Nephron progenitor cell (in vitro differentiated cells): ENCODE results near the gene OST4.

Experiments used
- DNase-seq: peaks from one replicate; pipeline ENCODE4 v3.0.0; 2021
- H3K27ac Mint-ChIP-seq: 2 replicates; pipeline ENCODE4 v1.8.0; 2021; ENCODE audit warnings: mild to moderate bottlenecking, moderate library complexity, mixed read lengths
- H3K27me3 Mint-ChIP-seq: 2 replicates; pipeline ENCODE4 v1.8.0; 2021; ENCODE audit warnings: mild to moderate bottlenecking, low read depth, mixed read lengths; ENCODE audit not compliant: poor library complexity
- H3K36me3 Mint-ChIP-seq: 2 replicates; pipeline ENCODE4 v1.8.0; 2021; ENCODE audit warnings: low read depth, mixed read lengths
- H3K4me1 Mint-ChIP-seq: 2 replicates; pipeline ENCODE4 v1.8.0; 2021; ENCODE audit warnings: mixed read lengths
- H3K4me3 Mint-ChIP-seq: 2 replicates; pipeline ENCODE4 v1.8.0; 2021; ENCODE audit warnings: mild to moderate bottlenecking, moderate library complexity, mixed read lengths
- H3K9me3 Mint-ChIP-seq: 2 replicates; pipeline ENCODE4 v1.8.0; 2021; ENCODE audit warnings: mild to moderate bottlenecking, moderate library complexity, mixed read lengths
- TF ChIP-seq, protein P1 (sequence below): fragments of 200-600 bp; sonication (generic); IDR thresholded peaks from 2 replicates; pipeline ENCODE4 v1.5.0; 2021; ENCODE audit warnings: antibody characterized with exemption

Gene OST4

GRCh38 chr2:27059141-27059820 is 12.2 kb downstream of the OST4 start:
- no peaks in the 10 kb centered on the region for H3K9me3 Mint-ChIP-seq
- H3K4me1 Mint-ChIP-seq: no peaks in the 10 kb centered on the region

DNA sequence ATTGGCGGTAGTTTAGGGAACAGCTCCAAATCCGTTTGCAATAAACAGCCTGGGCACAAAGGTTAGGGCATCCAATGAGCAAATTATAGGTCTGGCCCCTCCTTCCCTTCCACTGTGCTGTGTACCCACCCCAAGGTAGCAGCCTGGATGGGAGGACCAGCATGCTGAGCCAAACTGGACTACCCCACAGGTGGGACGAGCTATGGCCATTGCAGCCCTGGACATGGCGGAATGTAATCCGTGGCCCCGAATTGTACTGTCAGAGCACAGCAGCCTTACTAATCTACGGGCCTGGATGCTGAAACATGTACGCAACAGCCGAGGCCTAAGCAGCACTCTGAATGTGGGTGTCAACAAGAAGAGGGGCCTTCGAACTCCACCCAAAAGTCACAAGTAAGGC is 13.2 kb downstream of the OST4 start:
- Mint-ChIP-seq H3K9me3 (no peaks in the 10 kb centered on the region), H3K36me3 (peaks cover 61% of the 10 kb centered on the region), H3K27me3 (no peaks in the 10 kb centered on the region), H3K4me3 (no peak overlapping the region), H3K4me1 (peaks cover 2% of the 10 kb centered on the region), H3K27ac (no peak overlapping the region)
- no peak for DNase-seq
- TF ChIP-seq, protein P1, sequence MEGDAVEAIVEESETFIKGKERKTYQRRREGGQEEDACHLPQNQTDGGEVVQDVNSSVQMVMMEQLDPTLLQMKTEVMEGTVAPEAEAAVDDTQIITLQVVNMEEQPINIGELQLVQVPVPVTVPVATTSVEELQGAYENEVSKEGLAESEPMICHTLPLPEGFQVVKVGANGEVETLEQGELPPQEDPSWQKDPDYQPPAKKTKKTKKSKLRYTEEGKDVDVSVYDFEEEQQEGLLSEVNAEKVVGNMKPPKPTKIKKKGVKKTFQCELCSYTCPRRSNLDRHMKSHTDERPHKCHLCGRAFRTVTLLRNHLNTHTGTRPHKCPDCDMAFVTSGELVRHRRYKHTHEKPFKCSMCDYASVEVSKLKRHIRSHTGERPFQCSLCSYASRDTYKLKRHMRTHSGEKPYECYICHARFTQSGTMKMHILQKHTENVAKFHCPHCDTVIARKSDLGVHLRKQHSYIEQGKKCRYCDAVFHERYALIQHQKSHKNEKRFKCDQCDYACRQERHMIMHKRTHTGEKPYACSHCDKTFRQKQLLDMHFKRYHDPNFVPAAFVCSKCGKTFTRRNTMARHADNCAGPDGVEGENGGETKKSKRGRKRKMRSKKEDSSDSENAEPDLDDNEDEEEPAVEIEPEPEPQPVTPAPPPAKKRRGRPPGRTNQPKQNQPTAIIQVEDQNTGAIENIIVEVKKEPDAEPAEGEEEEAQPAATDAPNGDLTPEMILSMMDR: no peak

More at GRCh38 chr2:27059141-27059820, 12.2 kb downstream of the OST4 start:
- no peaks in the 10 kb centered on the region for H3K27me3 Mint-ChIP-seq
- TF ChIP-seq, protein P1: no peak
- peak overlapping the region; percentile 48 for H3K27ac Mint-ChIP-seq
- H3K36me3 Mint-ChIP-seq: peaks cover 62% of the 10 kb centered on the region
- DNase-seq: no peak
- no peak overlapping the region for H3K4me3 Mint-ChIP-seq

DNA sequence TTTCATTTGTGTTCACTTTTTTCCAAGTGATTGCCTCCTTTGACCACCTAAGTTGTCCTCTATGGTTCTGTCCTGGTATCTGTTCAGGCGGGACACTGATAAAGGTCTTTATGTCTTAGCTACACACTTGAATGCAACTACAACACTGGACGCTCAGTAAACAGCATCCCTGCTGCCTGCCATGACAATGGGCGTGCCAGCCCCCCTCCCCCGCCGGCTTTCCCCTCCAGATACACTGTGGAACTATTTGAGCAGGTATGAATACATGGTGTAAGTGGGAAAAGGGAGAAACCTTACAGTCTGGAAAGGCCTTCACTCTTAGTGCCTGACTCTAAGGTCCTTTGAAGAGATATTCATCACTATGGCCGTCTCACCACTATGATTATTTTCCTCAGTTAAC is 14.3 kb downstream of the OST4 start:
- H3K27ac Mint-ChIP-seq: no peak overlapping the region
- H3K4me1 Mint-ChIP-seq: peaks cover 11% of the 10 kb centered on the region
- H3K36me3 Mint-ChIP-seq: peaks cover 55% of the 10 kb centered on the region
- no peak overlapping the region for H3K4me3 Mint-ChIP-seq
- no peaks in the 10 kb centered on the region for H3K9me3 Mint-ChIP-seq
- H3K27me3 Mint-ChIP-seq: no peaks in the 10 kb centered on the region
- no peak for DNase-seq
- TF ChIP-seq, protein P1: no peak

GRCh38 chr2:27054721-27055120 is 16.7 kb downstream of the OST4 start:
- Mint-ChIP-seq H3K4me1 (peaks cover 15% of the 10 kb centered on the region), H3K27ac (no peak overlapping the region), H3K9me3 (peaks cover 7% of the 10 kb centered on the region), H3K4me3 (no peak overlapping the region), H3K36me3 (peaks cover 48% of the 10 kb centered on the region), H3K27me3 (peaks cover 14% of the 10 kb centered on the region)
- TF ChIP-seq, protein P1: no peak
- DNase-seq: no peak

- peaks cover 39% of the 10 kb centered on the region for H3K36me3 Mint-ChIP-seq
- TF ChIP-seq, protein P1: no peak
- H3K27ac Mint-ChIP-seq: no peak overlapping the region
- no peak overlapping the region for H3K4me3 Mint-ChIP-seq
- peaks cover 7% of the 10 kb centered on the region for H3K9me3 Mint-ChIP-seq
- H3K4me1 Mint-ChIP-seq: peaks cover 22% of the 10 kb centered on the region
- peaks cover 14% of the 10 kb centered on the region for H3K27me3 Mint-ChIP-seq
- DNase-seq: no peak
Measured at GRCh38 chr2:27053776-27054175, 17.7 kb downstream of the OST4 start.

- peak overlapping the region; percentile 94 for H3K4me3 Mint-ChIP-seq
- TF ChIP-seq, protein P1: no peak
- peaks cover 22% of the 10 kb centered on the region for H3K4me1 Mint-ChIP-seq
- H3K27me3 Mint-ChIP-seq: peaks cover 14% of the 10 kb centered on the region
- H3K27ac Mint-ChIP-seq: no peak overlapping the region
- H3K36me3 Mint-ChIP-seq: peaks cover 34% of the 10 kb centered on the region
- DNase-seq: no peak
- H3K9me3 Mint-ChIP-seq: peaks cover 9% of the 10 kb centered on the region
Measured at GRCh38 chr2:27053321-27053720, 18.1 kb downstream of the OST4 start.
